Loucy (cell line): ENCODE data around the gene CYP24A1.

Source experiments
- CTCF ChIP-seq: fragments of 200-600 bp; sonication (generic); conservative IDR thresholded peaks from 2 replicates; pipeline ENCODE4 v1.5.1; 2014; ENCODE audit warnings: mild to moderate bottlenecking, antibody characterized with exemption, low read length
- EZH2phosphoT487 ChIP-seq: fragments of 200-600 bp; IDR thresholded peaks from 2 replicates; pipeline ENCODE4 v1.6.1; 2018; ENCODE audit warnings: antibody characterized with exemption, mild to moderate bottlenecking, moderate library complexity, borderline replicate concordance

- no peak for TF ChIP-seq CTCF
- no peak for TF ChIP-seq EZH2phosphoT487
Observed at GRCh38 chr20:54138427-54138826, 35.4 kb downstream of the CYP24A1 start.
